NCI-H2171 (cell line): Measurements from ENCODE around the gene PPRC1.
"Not testable (repeated sequence)": the region's sequence is repeated elsewhere in the genome, so short reads cannot be mapped to it uniquely, and the experiment has no call there.

ENCODE experiments used
- DNase-seq: peaks from one replicate; lab custom pipeline; 2025; lab: John Stamatoyannopoulos, UW

Gene PPRC1

GRCh38 chr10:102188941-102189898 lies 56.4 kb downstream of the PPRC1 start:
- DNase-seq, result not testable (repeated sequence)

- DNase-seq, result no peak
Observed at GRCh38 chr10:102191956-102192355, 59.1 kb downstream of the PPRC1 start.

GRCh38 chr10:102195296-102195870 lies 62.5 kb downstream of the PPRC1 start:
- no peak for DNase-seq

- DNase-seq, result no peak
Observed at GRCh38 chr10:102196893-102197292, 64.1 kb downstream of the PPRC1 start.

- no peak for DNase-seq
Observed at GRCh38 chr10:102198027-102198426, 65.2 kb downstream of the PPRC1 start.
